Trophoblast cell (in vitro differentiated cells and primary cell): ENCODE measurements around the gene SMARCD3.

Experiments
- DNase-seq, 2 donors: peaks; one replicate each; pipeline ENCODE4 v3.0.0-alpha.2; 2016
- H2AFZ ChIP-seq: 2 replicates; pipeline ENCODE4 v1.6.1; 2013; ENCODE audit warnings: low read length, moderate library complexity, mild to moderate bottlenecking; ENCODE audit not compliant: insufficient read depth, poor library complexity
- H2AK5ac ChIP-seq: 2 replicates; pipeline ENCODE4 v1.6.1; 2013; ENCODE audit warnings: mild to moderate bottlenecking, low read length
- H2BK120ac ChIP-seq: 2 replicates; pipeline ENCODE4 v1.6.1; 2013; ENCODE audit warnings: low read length, mild to moderate bottlenecking, moderate library complexity; ENCODE audit not compliant: insufficient read depth, poor library complexity
- H2BK12ac ChIP-seq: 2 replicates; pipeline ENCODE4 v1.6.1; 2013; ENCODE audit warnings: mild to moderate bottlenecking, low read length, moderate library complexity
- H2BK5ac ChIP-seq: 2 replicates; pipeline ENCODE4 v1.6.1; 2013; ENCODE audit warnings: low read length, low read depth, moderate library complexity, mild to moderate bottlenecking; ENCODE audit not compliant: poor library complexity
- H3K14ac ChIP-seq: 2 replicates; pipeline ENCODE4 v1.6.1; 2013; ENCODE audit warnings: mild to moderate bottlenecking, low read length
- H3K18ac ChIP-seq: 2 replicates; pipeline ENCODE4 v1.6.1; 2013; ENCODE audit warnings: mild to moderate bottlenecking, low read length
- H3K23ac ChIP-seq: 2 replicates; pipeline ENCODE4 v1.6.1; 2013; ENCODE audit warnings: low read length
- H3K27ac ChIP-seq: 2 replicates; pipeline ENCODE4 v1.5.1; 2013; ENCODE audit warnings: low read depth, mild to moderate bottlenecking, inconsistent platforms, low read length, moderate library complexity
- H3K27me3 ChIP-seq: 2 replicates; pipeline ENCODE4 v1.6.1; 2013; ENCODE audit warnings: inconsistent platforms, mild to moderate bottlenecking, low read length, moderate library complexity; ENCODE audit not compliant: insufficient read depth
- H3K36me3 ChIP-seq, 2 experiments: 1 replicate in 1 of 2; 2 replicates in 1 of 2; pipeline ENCODE4 v1.6.1; 2013; ENCODE audit warnings: low read length in 2 of 2, mild to moderate bottlenecking in 2 of 2, moderate library complexity in 1 of 2; ENCODE audit not compliant: insufficient read depth in 2 of 2, control insufficient read depth in 1 of 2
- H3K4ac ChIP-seq: 2 replicates; pipeline ENCODE4 v1.6.1; 2013; ENCODE audit warnings: low read depth, mild to moderate bottlenecking, low read length, moderate library complexity
- H3K4me1 ChIP-seq, 2 experiments: 1 replicate in 1 of 2; 2 replicates in 1 of 2; pipeline ENCODE4 v1.6.1; 2013; ENCODE audit warnings: low read length in 2 of 2, mild to moderate bottlenecking in 2 of 2, moderate library complexity in 1 of 2; ENCODE audit not compliant: insufficient read depth in 2 of 2, control insufficient read depth in 1 of 2
- H3K4me2 ChIP-seq: 2 replicates; pipeline ENCODE4 v1.6.1; 2013; ENCODE audit warnings: inconsistent platforms, mild to moderate bottlenecking, low read length, moderate library complexity
- H3K4me3 ChIP-seq: 2 replicates; pipeline ENCODE4 v1.5.1; 2013; ENCODE audit warnings: mild to moderate bottlenecking, low read depth, low read length, inconsistent platforms
- H3K79me1 ChIP-seq: one replicate; pipeline ENCODE4 v1.6.1; 2013; ENCODE audit warnings: low read length
- H3K79me2 ChIP-seq: 2 replicates; pipeline ENCODE4 v1.6.1; 2013; ENCODE audit warnings: low read length, mild to moderate bottlenecking; ENCODE audit not compliant: control insufficient read depth, insufficient read depth, poor library complexity
- H3K9ac ChIP-seq: 2 replicates; pipeline ENCODE4 v1.6.1; 2013; ENCODE audit warnings: mild to moderate bottlenecking, low read length
- H3K9me3 ChIP-seq: 2 replicates; pipeline ENCODE4 v1.6.1; 2013; ENCODE audit warnings: low read depth, mild to moderate bottlenecking, control low read depth, inconsistent platforms, low read length; ENCODE audit not compliant: insufficient read depth
- H4K12ac ChIP-seq: 2 replicates; pipeline ENCODE4 v1.6.1; 2013; ENCODE audit warnings: low read depth, mild to moderate bottlenecking, low read length, moderate library complexity
- H4K8ac ChIP-seq: 2 replicates; pipeline ENCODE4 v1.6.1; 2013; ENCODE audit warnings: low read depth, mild to moderate bottlenecking, low read length, moderate library complexity
- H4K91ac ChIP-seq: one replicate; pipeline ENCODE4 v1.6.1; 2013; ENCODE audit warnings: low read depth, mild to moderate bottlenecking, low read length, moderate library complexity
- WGBS: extraction: QIAGEN DNeasy Blood & Tissue Kit; methylation state at CpG from one replicate; pipeline ENCODE4 v1.1.7; 2013; ENCODE audit warnings: missing lambda C conversion rate; ENCODE audit not compliant: insufficient read length, insufficient coverage; ENCODE audit errors: extremely low coverage; 5-methylcytosine and 5-hydroxymethylcytosine counted together

SMARCD3 gene

DNA sequence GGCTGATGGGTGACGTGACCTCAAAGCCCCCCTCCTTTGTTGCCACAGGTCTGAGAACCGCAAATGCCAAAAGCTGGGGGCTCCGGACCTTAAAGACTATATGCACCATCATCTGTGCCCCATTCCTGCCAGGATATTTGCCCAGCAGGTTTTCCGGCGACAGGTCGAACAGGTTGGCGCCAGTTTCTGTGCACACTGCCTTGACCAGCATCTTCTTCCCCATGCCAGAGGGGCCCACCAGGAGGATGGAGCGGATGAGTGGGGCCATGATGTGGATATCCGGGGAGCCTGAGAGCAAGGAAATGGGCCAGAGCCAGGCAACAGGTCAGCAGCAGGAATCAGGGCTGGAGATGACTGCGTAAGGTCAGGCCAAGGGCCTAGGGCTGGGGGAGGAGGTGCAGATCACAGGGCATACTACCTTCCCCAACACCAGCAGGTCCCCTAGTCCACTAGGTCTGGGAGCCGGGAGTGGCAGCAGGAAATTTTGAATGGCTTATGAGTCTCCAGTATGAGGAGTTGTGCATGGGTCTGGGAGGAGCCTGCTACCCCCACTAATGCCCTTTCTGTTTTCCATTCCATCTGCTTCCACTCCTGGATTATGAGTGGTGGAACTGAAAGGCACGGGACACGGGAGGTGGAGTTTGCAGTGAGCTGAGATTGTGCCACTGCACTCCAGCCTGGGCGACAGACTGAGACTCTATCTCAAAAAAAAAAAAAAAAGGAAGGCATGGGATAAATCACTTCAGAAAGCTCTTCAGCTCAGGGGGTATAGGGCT lies 55.1 kb downstream of the SMARCD3 start:
- Histone ChIP-seq H3K27me3 (no peaks in the 10 kb centered on the region), H3K4me3 (no peak overlapping the region), H3K4me1 (no peaks in the 10 kb centered on the region), H3K23ac (no peak overlapping the region), H3K4ac (no peak overlapping the region), H3K14ac (no peak overlapping the region), H3K18ac (no peak overlapping the region), H2AK5ac (no peak overlapping the region), H2BK120ac (no peak overlapping the region), H4K12ac (no peak overlapping the region), H4K8ac (no peak overlapping the region), H3K9ac (no peak overlapping the region), H2BK5ac (no peak overlapping the region), H2BK12ac (no peak overlapping the region), H3K36me3 (no peaks in the 10 kb centered on the region), H3K79me1 (no peaks in the 10 kb centered on the region), H3K27ac (no peak overlapping the region), H3K9me3 (peaks cover 1% of the 10 kb centered on the region), H4K91ac (no peak overlapping the region), H3K79me2 (no peaks in the 10 kb centered on the region), H2AFZ (no peak overlapping the region), H3K4me2 (no peak overlapping the region)
- no peak for DNase-seq
- no CpG with 5 or more reads among the region's 14 CpGs for WGBS

DNA sequence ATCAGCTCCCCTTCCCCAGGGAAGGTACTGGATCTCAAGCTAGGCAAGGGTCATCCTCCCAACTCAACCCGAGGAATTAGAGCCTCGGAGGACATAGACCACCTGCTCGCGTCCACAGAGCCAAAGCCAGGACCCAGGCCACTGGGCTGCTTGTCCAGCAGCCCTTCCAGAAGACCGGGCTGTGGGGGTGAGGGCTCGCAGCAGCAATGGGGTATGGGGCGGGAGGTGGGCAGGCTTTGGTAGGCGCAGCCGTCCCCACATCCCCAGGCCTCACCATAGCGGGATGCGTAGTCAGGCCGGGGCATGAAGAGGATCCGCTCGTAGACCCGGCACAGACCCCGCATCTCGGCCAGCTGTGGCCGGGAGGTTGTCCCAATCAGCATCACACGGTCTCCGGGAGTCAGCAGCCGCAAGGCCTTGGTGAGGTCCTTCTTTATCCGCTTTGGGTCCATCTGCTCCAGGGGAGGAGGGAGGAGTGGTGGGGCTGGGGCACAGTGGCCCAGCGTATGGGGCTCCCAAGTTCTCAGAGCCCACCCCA lies 56.4 kb downstream of the SMARCD3 start:
- Histone ChIP-seq H3K36me3 (no peaks in the 10 kb centered on the region), H4K91ac (no peak overlapping the region), H2AK5ac (no peak overlapping the region), H3K79me1 (no peaks in the 10 kb centered on the region), H3K4me3 (no peak overlapping the region), H3K4me1 (no peaks in the 10 kb centered on the region), H3K27me3 (no peaks in the 10 kb centered on the region), H3K23ac (no peak overlapping the region), H3K9ac (no peak overlapping the region), H2BK5ac (no peak overlapping the region), H3K79me2 (no peaks in the 10 kb centered on the region), H3K27ac (no peak overlapping the region), H3K9me3 (no peaks in the 10 kb centered on the region), H3K4me2 (no peak overlapping the region), H2BK120ac (no peak overlapping the region), H3K14ac (no peak overlapping the region), H4K12ac (no peak overlapping the region), H2BK12ac (no peak overlapping the region), H4K8ac (no peak overlapping the region), H3K18ac (no peak overlapping the region), H3K4ac (no peak overlapping the region), H2AFZ (no peak overlapping the region)
- DNase-seq = no peak
- no CpG with 5 or more reads among the region's 23 CpGs for WGBS

GRCh38 chr7:151191544-151191943 lies 57.0 kb downstream of the SMARCD3 start:
- Histone ChIP-seq H3K79me2 (no peaks in the 10 kb centered on the region), H2BK120ac (no peak overlapping the region)

DNA sequence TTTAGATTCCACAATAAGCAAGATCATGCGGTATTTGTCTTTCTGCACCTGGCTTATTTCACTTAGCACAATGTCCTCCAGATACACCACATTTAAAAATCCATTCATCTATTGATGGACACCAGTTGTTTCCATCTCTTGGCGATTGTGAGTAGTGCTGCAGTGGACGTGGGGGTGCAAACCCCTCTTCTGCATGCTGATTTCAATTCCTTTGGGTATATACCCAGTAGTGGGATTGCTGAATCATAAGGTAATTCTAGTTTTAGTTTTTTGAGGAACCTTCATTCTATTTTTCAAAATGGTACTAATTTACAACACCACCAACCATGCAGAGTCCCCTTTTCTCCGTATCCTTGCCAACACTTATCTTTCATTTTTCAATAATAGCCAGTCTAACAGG lies 59.5 kb downstream of the SMARCD3 start:
- Histone ChIP-seq H3K9ac (no peak overlapping the region), H3K36me3 (no peaks in the 10 kb centered on the region), H4K91ac (no peak overlapping the region), H2BK12ac (no peak overlapping the region), H3K4ac (no peak overlapping the region), H3K23ac (no peak overlapping the region), H3K4me3 (no peak overlapping the region), H2AK5ac (no peak overlapping the region), H3K27me3 (no peaks in the 10 kb centered on the region), H4K12ac (no peak overlapping the region), H3K79me2 (no peaks in the 10 kb centered on the region), H3K4me2 (no peak overlapping the region), H3K9me3 (no peaks in the 10 kb centered on the region), H3K4me1 (no peaks in the 10 kb centered on the region), H2BK120ac (no peak overlapping the region), H4K8ac (no peak overlapping the region), H3K14ac (no peak overlapping the region), H3K79me1 (no peaks in the 10 kb centered on the region), H3K18ac (no peak overlapping the region), H3K27ac (no peak overlapping the region), H2BK5ac (no peak overlapping the region), H2AFZ (no peak overlapping the region)
- WGBS = no CpG with 5 or more reads among the region's 4 CpGs
- DNase-seq = no peak

More at GRCh38 chr7:151191544-151191943, 57.0 kb downstream of the SMARCD3 start:
- Histone ChIP-seq H4K91ac (no peak overlapping the region), H3K23ac (no peak overlapping the region), H2AFZ (no peak overlapping the region), H3K36me3 (no peaks in the 10 kb centered on the region), H3K4me1 (no peaks in the 10 kb centered on the region), H3K4ac (no peak overlapping the region), H3K9me3 (no peaks in the 10 kb centered on the region), H4K8ac (no peak overlapping the region), H3K14ac (no peak overlapping the region), H3K27ac (no peak overlapping the region), H3K4me2 (no peak overlapping the region), H2BK12ac (no peak overlapping the region), H3K27me3 (no peaks in the 10 kb centered on the region), H3K4me3 (no peak overlapping the region), H3K18ac (no peak overlapping the region), H3K9ac (no peak overlapping the region), H4K12ac (no peak overlapping the region), H3K79me1 (no peaks in the 10 kb centered on the region), H2AK5ac (no peak overlapping the region), H2BK5ac (no peak overlapping the region)
- WGBS = no CpG with 5 or more reads among the region's 12 CpGs
- peak in 1 of 2 donors; percentile 25 for DNase-seq
